Occipital lobe (tissue), 2 donors: ENCODE data around the gene PLXDC1. TPM values are rescaled to one million over a fixed set of nuclear protein-coding genes. Genes with fewer than 3 reads are reported as not detected.
A peak's percentile ranks its signal among the peaks of the same experiment; 100 is the strongest.
"Not testable (repeated sequence)": the region's sequence is repeated elsewhere in the genome, so short reads cannot be mapped to it uniquely, and the experiment has no call there.

ENCODE experiments used
- DNase-seq: peaks from one replicate; lab custom pipeline; 2025; lab: John Stamatoyannopoulos, UW
- total RNA-seq: library from RNA; depleted of rRNA; stranded (reverse); fragments of >200 nt; gene quantifications from one replicate; pipeline ENCODE4 v1.2.3, GENCODE V29; 2014

The PLXDC1 gene
- total RNA-seq, 1 donor from 2014 or later: 9.4 TPM

DNA sequence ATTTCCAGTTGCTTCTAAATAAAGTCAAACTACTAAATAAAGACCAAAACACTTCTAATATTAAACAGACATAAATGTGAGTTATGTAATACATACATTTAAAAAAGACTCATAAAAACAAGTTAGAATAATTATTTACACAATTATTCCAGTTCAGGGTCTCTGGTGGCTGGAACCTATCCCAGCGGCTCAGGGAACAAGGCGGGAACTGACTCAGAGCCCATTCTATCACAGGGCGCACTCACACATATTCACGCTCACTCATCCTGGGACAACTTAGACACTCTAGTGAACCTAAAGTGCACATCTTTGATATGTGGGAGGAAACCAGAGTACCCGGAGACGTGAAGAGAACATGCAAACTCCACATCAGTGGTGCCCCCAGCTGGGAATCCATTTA lies 25.0 kb downstream of the PLXDC1 start:
- no peak for DNase-seq

- no peak for DNase-seq
These were observed 26.1 kb downstream of the PLXDC1 start for GRCh38 chr17:39125143-39125875.

DNA sequence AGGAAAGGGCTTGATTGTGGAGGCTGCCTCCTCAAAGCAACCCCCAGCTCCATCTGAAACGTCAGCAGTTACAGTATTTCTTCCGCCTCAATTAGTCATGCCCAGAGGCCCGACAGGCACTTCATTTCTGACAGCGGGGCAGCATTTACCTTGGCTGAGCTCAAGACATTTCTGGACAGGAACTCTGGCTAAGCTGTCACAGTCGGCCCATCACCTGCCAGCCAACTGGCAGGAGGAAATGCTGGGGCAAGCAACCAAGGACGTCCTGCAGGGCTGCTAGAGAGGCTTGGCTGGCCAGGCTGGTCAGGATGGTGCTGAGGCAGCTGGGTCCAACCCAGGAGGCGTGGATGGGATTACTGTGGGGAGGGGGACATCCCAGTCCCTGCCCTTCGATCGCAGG lies 27.8 kb downstream of the PLXDC1 start:
- DNase-seq: no peak

DNA sequence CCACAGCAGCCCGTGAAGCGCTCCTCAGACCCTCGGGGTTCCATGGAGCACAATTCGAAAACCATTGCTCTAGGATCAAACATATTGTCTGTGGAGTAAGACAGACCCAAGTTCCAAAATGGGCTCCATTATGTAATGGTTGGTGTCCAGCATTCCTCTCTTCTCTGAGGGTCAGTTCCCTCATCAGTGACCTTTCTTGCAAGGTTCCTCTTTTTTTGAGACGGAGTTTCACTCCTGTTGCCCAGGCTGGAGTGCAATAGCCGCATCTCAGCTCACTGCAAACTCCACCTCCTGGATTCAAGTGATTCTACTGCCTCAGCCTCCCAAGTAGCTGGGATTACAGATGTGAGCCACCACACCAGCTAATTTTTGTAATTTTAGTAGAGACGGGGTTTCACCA lies 28.4 kb downstream of the PLXDC1 start:
- no peak for DNase-seq

DNA sequence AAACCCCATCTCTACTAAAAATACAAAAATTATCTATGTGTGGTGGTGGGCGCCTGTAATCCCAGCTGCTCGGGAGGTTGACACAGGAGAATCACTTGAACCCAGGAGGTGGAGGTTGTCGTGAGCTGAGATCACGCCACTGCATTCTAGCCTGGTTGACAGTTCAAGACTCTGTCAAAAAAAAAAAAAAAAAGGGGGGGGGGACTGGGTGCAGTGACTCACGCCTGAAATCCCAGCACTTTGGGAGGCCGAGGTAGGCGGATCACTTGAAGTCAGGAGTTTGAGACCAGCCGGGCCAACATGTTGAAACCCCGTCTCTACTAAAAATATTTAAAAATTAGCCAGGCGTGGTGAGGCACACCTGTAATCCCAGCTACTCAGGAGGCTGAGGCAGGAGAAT lies 29.5 kb downstream of the PLXDC1 start:
- not testable (repeated sequence) for DNase-seq

GRCh38 chr17:39118674-39119419 lies 32.6 kb downstream of the PLXDC1 start:
- no peak for DNase-seq

DNA sequence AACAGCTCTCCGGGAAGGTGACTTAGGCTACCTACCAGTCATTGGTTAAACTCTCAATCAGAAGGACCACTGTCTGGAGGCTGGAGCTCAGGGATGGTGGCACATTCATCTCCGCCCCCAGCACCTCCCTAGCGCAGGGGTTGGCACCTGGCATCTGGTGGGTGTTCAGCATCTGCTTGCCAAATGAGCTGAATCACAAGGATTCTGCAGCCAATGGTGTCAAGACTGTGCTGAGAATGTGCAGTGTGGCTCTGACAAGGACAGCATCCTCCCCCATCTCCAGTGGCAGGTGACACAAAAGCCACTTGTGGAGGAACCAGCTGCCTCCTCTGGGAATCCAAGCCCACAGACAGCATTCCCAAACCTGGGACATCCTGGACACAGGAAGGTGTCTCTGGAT lies 35.2 kb downstream of the PLXDC1 start:
- peak; percentile 53 for DNase-seq

GRCh38 chr17:39115135-39115534 lies 36.3 kb downstream of the PLXDC1 start:
- DNase-seq: no peak

DNA sequence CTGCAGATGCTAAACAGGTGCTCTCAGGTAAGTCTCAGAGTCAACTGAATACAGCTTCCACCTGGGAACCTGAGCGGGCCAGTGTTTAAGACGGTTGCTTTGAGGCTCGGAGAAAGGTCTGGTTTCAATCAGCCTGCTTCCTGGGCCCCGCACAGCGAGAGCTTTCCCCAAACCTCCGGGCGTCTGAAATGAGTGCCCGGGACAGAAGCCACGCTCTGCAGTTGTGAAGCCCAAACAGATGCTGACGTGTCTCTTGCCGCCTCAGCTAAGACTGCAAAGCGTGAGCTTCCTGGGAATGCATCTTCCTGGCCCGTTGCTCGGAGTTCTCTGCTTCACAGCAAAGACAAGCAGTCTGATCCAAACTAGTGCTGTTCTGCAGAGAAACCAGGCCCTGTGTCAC lies 36.7 kb downstream of the PLXDC1 start:
- peak; percentile 13 for DNase-seq

GRCh38 chr17:39113871-39114270 lies 37.6 kb downstream of the PLXDC1 start:
- DNase-seq: no peak

GRCh38 chr17:39110435-39111136 lies 40.9 kb downstream of the PLXDC1 start:
- no peak for DNase-seq

- DNase-seq: no peak
These were observed 42.7 kb downstream of the PLXDC1 start for GRCh38 chr17:39108461-39109375.

- DNase-seq: no peak
These were observed 43.5 kb downstream of the PLXDC1 start for GRCh38 chr17:39107973-39108372.

GRCh38 chr17:39107155-39107554 lies 44.3 kb downstream of the PLXDC1 start:
- DNase-seq: no peak

- no peak for DNase-seq
These were observed 45.7 kb downstream of the PLXDC1 start for GRCh38 chr17:39105705-39106104.

DNA sequence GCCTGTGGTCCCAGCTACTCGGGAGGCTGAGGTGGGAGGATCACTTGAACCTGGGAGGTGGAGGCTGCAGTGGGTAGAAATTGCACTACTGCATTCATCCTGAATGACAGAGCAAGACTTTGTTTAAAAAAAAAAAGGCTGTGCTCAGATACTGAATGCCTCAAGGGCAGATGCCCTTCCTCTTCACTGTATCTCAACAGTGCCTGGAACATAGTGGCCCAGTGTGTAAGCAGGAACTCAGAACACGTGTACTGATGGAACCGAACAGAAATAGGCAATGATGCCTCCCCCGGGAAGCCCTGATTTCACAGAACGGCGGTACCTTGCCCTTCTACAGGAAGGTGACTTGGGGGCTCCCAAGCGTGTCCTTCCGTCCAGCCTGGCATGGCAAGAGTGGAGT lies 46.8 kb downstream of the PLXDC1 start:
- DNase-seq: no peak

GRCh38 chr17:39104046-39104445 lies 47.4 kb downstream of the PLXDC1 start:
- no peak for DNase-seq

GRCh38 chr17:39101091-39101490 lies 50.3 kb downstream of the PLXDC1 start:
- no peak for DNase-seq

- DNase-seq: no peak
These were observed 50.9 kb downstream of the PLXDC1 start for GRCh38 chr17:39100530-39100929.

DNA sequence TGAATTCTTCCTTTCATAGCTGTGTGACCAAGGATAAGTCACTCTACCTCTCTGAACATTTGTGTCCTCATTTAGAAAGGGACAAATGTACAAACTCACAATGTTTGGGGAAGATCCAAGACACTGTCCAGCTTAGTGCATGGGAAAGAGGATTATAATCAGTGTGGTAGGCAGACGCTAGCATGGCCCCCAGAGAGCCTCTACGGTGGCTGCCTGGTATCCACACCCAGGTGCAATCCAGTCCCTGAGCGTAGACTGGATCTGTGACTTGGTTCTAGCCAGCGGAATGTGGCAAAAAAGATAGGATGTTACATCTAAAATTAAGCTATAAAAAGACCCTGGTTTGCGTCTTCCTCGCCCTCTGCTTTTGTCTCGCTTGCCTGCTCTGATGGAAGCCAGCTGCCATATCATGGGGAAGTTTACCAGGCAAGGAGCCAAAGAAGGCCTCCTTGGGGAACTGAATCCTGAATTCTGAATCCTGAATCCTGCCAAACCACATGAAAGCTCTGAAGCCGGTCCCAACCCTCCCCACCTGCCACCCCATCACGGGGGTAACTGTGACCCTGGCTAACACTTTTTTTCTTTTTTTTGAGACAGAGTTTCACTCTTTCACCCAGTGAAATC lies 51.7 kb downstream of the PLXDC1 start:
- DNase-seq: no peak

DNA sequence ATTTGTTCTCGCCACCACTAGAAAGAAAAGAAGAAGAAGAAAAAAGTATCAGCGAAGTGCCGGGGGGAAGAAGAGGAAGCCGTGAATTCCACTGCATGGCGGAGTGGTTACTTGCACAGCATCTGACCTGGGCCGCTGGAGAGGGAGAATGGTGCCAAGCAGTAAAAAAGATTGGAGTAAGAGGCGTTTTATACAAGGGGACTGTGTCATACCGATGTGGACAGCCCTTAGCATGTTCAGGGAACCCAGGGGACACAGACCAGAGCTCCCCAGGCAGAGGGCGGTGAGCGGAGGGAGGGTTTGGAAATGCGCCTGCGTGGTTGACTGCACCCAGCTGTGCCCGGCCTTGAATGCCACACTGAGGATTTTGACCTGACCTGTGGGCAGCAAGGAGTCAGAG lies 52.8 kb downstream of the PLXDC1 start:
- DNase-seq: no peak
